Stimulated activated CD4-positive, alpha-beta T cell treated with anti-CD3 and anti-CD28 coated beads, TNF-alpha, amount 100 ng/mL, for 24 hours (primary cell): ENCODE measurements around the gene IL5RA.

Source experiments
- DNase-seq, 3 experiments: peaks; one replicate each; pipeline ENCODE4 v3.0.0-alpha.2; 2020; ENCODE audit warnings: low read depth in 3 of 3

Gene IL5RA

DNA sequence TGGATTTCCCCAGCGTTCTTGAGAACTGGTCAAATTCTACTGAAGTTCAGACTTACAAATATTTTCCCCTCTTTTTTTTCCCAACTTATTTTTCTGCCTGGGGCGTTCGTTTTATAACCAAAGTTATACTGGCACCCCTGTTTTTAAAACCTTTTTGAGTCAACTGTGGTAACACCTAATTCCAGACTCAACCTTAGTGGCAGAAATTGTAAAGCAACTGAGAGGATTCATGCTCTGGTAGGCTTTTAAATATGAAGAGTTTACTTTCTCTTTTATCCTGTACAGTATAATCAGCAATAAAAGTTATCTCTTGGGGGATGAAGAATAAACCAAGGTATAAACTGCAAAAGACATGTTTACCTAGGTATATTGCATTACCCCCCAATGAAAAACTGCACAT lies 2.3 kb downstream of the IL5RA start:
- no peak for DNase-seq

DNA sequence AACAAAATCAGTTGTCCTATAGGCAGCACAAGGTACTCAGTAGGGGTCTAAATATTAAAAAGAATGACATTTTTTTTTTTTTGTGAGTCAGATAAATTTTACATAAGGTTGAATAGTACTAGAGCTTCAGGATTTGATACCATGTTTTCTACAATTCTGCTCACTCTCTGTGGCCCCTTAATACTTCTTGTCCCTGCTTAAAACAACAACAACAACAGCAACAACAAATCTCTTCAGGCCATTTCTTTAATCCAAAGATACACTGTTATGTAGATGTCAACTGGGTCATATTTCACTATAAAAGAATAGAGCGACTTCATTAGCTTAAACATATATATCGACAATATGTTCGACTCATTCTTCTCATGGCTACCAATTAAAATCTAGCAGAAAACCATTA lies 3.0 kb downstream of the IL5RA start:
- DNase-seq: no peak

DNA sequence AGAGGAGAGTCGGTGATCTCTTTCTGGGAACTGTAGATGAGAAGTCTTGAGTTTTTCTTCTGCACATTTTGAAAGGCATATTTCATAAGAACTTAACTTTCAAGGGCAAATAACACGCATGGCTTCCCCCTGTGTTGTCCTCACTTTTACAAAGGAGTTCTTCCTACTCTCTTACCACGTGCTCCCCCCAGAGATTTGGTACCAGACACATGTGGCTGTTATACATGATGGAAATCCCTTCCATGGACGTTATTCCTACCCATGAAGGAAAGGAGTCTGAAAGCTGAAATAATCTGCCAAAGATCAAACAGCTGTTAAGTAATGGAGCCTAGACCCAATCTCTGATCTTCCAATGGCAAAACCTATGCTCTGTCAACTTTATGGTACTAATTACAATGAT lies 4.4 kb downstream of the IL5RA start:
- no peak for DNase-seq

DNA sequence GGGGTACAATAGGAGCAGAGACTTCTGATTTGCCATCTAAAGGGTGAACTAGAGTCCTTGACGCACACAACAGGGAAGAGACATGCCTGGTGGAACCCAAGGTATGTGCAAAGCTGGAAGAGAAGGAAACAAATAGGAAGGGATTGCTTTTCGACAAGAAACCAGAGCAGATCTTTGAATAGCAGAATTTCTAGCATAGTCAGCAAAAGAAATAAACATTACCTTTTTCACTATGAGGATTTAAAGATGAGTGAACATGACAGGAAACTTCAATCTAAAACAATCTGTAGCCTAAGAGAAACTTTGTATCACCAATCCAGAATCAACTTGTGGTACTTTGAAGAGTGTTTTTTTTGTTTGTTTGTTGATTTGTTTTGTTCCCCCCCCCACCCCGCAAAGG lies 4.9 kb downstream of the IL5RA start:
- DNase-seq: no peak

DNA sequence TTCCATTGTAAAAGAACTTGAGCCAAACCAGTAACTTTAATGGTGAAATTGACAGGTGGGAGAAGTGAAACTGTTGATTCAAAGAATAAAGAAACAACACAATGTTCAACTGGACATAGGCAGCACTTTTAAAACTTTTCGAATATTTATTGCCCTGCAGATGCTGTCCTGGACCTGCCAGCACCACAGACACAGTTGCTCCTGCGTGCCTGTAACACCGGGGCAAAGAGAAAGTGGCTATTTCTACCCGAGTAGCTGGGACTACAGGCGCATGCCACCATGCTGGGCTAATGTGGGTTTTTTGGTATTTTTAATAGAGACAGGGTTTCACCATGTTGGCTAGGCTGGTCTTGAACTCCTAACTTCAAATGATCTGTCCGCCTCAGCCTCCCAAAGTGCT lies 7.4 kb downstream of the IL5RA start:
- DNase-seq: no peak

DNA sequence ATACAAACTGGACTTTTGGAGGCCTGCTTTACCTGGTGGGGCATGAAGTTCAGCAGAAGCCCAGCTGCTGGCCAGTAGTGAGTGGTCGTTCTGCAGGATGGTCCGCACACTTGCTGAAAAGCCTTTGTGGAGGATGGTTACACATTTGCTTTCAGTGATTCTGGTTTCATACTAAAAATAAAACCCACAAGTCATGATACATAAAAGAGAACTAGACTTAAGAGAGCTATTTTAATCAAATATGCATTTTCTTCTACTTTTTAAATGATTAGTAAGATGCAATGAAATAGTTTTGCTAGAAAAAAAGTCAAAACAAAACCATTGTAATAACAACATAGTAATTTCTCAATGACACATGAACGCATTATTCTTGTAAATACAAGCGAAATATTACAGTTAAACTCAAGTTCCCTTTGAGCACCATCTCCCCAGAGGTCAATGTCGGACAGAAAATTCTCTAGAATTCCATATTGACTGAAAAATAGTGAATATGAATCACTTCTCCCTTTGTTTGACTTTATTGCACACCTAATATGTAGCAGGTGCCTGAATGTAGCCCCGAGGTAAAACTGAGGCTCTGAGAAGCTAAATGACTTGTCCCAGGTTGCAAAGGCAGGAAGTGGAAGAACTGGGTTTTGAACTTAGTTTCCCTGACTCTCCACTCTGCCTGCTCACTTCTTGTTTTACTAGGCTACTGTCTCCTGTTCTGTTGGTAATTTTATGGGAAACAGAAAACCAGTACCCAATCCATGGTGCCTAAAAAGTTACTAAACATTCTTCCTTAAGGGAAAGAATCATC lies 8.3 kb downstream of the IL5RA start:
- DNase-seq: no peak

DNA sequence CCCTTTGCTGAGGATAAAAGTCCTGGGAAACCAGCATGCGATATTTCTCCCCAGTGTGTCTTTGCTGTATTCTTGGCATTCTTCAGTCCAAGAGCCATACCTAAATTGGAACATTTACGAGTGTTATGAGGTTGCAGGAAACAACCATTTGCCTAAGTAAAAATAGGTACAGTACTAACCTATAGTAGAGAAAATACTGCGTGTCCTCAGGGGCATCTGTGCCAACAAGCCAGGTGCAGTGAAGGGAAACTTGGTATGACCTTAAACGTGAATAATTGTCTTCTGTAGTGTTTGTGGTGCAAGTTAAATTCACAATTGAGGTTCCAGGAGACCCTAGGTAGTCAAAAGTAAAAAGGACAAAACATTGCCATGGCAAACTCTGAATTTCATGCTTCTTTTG lies 12.2 kb downstream of the IL5RA start:
- DNase-seq: no peak

DNA sequence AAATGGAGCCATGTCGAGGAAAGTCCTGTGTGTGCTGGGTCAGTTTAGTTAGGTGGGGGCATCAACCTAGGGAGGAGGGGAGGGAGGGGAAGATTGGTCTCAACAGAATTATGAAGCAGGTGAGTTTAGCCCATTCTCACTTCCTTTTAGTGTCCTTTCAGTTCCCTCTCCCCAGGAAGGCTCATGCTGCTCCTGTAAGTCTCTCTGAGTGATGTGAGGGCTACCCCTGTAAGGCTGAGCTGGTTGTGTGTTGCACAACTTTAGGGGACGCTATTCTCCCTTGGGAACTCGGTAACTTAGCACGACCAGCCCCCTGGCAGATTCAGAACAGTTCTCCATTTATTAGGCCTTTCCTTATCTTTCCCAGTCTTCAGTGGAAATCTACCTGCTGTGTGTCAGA lies 21.2 kb downstream of the IL5RA start:
- DNase-seq: no peak

DNA sequence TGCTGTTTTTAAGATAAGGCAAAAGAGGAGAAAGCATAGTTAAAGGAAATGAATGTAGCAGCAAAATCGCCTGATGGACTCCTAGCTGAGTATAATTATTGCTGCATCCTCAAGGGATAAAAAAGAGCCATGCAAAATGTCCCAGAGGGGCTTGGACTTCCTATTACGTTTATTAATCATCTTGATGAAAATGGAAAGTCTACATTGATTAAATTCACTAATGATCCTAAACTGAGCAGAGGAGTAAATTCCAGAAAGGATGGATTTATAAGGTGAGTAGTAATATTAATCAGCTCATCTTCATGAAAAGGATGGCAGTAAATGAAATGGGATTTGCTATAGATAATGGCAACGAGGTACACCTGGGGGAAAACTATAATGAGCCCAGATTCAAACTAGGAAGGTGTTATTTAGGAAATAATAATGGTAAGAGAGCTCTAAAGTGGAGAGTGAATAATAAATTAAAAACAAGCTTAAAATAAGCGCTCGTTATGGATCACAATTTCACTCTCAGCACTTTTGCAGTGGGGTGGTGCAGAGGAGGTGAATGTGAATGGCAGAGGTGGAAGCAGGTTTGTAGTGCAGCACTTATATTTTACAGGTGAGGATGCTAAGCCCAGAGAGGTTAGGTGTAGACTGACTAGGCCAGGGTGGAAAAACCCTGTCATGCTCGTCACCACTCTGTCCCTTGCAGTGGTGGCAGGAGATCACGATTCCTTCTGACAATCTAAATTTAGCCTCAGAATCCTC lies 22.3 kb downstream of the IL5RA start:
- DNase-seq: no peak

DNA sequence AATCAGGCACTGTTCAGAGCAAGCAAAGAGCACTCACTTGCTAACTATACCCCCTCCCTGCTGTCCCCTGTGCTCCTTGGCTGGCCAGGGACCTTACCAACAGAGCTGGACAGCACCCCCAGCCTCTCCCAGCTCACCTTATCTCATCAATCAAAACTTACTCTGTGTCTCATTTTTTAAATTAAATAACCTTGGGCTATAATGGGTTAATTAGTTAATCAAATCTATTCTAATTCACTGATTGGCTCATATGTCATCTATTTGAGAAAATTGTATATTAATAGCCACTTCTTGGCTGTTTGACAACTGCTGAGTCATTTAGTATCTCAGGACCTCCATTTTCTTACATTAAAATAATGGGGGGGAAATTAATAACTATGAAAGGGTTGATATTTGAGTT lies 22.9 kb downstream of the IL5RA start:
- no peak for DNase-seq

DNA sequence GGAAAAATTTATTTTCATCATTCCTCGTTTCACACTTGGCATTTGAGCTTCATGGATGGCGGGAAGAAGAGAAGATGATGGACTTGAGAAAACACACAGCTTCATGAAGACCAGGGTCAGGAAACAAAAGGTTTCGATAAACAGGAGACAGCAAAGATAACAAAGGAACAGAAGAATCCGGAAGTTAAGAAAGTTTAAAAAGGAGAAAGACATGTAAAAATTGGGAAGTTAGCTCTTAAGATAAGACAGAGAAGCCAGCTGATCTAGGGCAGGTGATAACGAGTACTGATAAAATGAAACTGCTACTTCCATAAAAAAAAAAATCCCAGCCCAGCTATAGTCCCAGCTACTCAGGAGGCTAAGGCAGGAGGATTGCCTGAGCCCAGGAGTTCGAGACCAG lies 23.9 kb downstream of the IL5RA start:
- DNase-seq: no peak

DNA sequence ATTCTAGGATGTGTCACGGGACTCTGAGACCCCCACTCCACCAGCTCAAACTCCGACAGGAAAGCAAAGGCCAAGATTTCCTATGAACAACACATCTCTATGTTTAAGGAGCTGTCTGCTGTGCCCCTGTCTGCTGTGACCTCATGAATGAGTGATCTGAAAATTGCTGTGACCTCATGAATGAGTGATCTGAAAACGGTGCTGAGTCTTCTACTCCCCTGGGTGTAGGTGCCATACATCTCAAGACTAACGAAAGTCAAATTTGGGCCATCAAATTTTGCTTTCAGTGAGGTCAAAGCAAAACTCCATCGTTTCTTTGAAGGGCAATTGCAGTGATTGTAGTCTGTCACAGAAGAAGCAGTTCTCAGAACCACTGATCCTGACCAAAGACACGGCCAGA lies 24.4 kb downstream of the IL5RA start:
- DNase-seq: no peak

DNA sequence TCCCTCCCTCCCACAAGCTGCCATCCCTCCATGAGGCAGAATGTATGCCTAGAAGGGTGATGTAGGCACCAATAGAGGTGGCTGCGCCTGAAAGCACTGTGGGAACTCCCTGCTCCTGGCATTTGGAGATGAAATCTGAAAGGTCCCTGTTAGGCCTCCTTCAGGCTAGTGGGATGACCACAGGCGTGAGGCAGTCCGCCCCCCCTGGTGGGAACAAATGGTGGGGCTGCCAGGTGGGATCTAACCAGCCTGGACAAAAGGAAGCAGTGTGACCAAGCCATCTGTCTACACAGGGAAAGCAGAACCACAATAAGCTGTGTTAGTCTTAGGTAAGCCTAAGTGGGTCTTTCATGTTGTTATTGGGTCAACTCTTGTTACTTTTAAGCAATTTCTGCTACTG lies 25.3 kb downstream of the IL5RA start:
- DNase-seq: no peak

DNA sequence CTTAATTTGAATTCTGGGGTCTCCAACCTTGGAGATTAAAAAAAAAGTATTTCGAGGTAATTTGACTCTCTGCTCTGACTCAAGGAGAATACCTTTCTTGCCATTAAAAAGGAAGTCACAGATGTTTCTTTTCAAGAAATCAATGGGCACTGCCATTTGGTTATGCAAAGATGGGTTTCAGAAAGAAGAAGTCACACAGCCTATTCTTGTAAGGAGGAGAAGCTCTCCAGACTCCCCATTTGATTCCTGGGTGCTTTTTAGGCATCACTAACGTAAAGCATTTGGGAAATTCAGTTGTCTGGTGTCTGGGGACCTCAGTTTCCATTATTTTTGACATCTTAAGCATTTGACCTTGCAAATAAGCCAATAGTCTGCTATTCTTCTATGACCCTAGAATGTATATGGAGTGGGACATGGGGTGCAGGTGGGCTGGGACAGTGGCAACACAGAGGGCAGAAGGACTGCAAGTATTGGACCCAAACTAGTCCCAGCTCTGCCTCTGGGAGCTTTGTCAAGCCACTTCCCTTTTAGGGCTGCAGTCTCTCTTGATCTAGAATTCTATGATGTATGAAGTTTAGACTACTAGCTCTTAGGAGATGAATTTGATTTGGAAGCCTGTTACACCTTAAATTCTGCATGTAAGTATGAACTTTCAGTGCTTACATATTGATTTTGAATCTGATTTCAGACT lies 27.8 kb downstream of the IL5RA start:
- DNase-seq: no peak

DNA sequence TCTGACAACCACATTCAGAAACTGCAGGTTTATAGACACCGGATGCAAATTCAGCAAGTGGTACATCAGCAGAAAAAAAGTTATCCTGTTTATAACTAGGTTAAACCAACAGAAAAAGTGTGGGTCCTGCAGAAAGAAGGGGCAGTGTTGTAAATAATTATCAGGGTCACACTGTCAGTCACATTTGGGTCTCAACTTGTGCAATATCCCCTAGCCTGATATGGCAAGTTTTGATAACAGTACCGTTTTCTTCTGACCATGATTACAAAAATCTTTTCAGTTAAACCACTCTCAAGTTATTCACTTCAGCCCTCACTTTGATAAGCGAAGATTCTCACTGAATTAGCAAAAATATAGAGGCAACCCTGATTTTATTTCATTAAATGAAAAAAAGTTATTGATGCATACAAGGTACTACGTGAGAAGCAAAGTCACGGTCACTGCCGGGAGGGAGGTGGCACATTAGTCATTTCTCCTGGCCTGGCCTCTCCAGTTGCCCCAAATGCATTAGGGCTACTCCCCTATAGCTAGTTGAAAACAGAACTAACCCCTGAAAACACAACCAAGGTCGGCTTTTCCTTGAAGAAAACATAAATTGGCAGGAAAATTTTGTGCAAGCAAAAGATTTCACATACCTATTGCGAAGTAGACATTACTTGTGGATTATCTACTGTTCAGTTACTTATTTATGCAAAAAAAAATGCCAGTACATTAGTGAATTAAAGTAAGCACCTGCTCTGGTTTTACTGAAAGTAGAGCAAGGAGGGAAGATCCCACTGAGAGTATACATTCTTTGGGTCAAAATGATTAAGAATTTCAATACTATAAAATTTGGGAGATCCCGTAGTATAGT lies 28.6 kb downstream of the IL5RA start:
- no peak for DNase-seq

DNA sequence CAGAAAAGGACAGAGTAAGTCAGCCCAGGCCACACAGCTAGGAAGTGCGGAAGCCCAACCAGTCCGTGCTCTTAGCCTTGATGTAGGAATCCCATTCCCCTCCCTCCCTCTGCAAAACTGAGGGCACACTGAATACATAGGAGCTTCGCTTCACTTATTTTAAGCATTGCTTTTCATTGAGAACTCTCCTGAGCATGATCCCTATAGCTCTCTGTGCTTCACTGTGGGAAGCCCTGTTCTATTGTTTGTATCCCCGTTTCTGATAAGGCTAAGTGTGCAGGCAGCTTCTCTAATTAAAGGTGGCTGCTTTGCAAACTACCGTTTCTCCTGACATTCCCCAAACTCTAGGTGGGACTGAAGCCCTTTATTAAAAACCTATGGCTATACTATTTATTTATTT lies 29.9 kb downstream of the IL5RA start:
- no peak for DNase-seq

DNA sequence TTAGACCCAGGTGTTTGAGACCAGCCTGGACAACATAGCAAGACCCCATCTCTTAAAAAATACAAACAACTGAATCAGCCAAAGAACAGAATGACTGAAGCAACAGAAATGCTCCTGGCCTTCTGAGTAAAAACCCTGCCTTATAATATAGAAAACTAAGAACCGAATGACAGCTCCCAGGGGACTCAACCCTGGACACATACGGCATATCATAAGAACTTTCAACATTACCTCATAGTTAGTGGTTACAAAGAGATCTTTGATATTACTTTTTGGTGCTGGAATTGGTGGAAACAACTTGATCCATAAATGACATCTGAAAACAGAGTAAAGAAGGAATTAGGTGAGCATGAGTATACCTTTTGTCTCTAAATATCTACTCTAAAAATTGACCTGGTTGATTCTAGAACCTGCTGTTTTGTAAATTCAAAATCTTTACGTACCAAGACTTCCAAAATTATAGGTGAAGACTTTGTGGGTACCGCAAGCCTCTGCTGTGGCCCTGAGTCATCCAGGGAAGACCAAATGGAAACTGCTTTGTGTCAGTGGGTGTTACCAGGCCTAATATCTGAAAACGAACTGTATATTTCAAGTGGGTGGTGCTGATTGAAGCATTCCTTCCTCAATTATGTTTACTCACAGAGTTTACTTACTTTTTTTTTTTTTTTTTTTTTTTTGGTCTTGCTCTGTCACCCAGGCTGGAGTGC lies 35.5 kb downstream of the IL5RA start:
- no peak for DNase-seq

DNA sequence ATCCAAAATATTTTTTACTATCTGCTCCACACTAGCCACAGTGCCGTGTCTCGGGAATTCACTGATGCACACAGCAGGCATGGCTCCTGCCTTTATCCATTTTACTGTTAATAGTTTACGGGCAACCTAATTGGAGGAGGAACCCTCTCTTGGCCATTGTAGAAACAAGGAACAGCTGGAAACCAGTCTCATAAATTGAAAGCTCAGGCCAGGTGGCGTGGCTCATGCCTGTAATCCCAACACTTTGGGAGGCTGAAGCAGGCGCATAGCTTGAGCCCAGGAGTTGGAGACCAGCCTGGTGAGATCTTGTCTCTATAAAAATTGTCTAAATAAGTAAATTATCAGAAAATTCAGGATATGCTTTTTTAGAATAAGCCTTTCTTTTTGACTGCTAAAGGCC lies 39.0 kb downstream of the IL5RA start:
- DNase-seq: no peak

DNA sequence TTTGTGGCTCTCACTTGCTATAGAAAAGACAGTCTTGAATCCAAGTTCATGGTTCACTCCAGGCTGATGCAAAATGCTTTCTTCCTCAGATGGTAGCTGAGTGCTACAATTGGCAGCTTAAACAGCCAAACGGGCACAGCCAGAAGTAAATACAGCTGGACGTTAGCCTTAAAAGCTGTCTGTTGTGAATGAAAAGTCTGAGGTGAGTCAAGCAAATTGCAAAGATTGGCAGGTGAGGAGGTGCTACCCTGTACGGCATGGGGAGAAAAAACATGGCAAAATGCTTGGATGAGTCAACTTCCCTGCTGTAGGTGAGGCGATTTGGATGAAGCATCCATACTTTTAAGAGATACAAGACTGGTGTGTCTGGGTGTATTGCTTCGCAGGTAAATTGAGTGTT lies 40.5 kb downstream of the IL5RA start:
- DNase-seq: no peak

DNA sequence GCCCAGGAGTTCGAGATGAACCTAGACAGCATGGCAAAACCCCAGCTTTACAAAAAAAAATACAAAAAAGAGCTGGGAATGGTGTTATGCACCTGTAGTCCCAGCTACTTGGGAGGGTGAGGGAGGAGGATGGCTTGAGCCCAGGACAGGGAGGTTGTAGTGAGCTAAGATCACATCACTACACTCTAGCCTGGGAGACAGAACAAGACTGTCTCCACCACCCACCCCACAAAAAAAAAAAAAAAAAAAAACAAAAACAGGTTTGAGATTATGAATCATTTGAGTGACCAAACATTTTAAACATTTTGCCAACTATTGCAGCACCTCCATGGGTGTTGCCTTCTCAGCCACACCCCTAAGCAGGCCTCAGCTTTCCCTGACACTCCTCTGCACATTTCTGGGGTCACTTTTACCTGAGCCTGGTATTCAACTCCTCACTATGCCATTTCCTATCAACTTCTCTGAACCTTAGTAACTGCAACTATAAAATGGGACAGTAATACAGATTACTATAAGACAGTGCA lies 41.8 kb downstream of the IL5RA start:
- no peak for DNase-seq

DNA sequence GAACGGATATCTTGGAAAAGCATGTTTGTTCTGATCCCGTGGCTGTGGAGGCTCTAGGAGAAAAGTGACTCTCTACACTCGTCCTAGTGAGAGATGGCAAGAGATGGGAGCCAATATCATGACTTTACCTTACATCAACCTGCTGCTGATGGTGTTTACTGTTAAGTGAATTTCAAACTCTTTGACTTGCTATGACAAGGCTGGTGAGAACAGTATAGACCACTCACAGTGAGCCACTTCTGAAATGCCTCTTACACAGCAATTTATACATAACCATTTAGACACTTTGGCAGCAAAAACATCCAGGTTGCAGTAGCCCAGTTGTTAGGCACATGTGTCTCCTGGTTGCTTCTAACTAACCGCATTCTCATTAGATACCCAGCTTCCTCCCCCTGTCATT lies 43.3 kb downstream of the IL5RA start:
- no peak for DNase-seq
